ENCODE data around the gene KRT2. TPM values are rescaled to one million over a fixed set of nuclear protein-coding genes. Genes with fewer than 3 reads are reported as not detected.

KRT2 gene
- polyA plus RNA-seq, 3 donors, result not detected

DNA sequence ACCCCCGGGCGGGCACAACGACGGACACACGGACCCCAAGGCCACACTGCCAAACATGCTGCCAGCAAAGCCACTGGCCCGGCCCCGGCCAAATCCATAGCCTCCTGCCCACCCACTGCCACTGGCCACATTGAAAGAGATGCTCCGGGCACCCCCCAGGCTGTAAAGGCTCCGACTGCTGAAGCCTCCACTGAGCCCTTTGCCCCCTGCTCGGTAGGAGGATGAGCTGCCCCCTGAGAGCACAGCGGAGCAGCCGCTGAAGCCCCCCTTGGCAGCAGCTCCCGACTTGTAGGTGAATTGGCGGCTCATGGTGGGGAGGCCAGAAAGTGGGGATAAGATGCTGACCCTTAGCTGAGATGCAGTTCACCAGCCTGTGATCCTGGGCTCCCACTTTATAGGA, 33.8 kb downstream of the KRT2 start, which contains the start of gene KRT73:
KRT73 (minus strand) TSS at position 344 of the 400 bp plus-strand sequence; CDS start at position 309, 35 bp downstream.
- DNase-seq (ENCODE audit: low read depth in 3 of 3, low spot score in 2 of 3), result no peak

DNA sequence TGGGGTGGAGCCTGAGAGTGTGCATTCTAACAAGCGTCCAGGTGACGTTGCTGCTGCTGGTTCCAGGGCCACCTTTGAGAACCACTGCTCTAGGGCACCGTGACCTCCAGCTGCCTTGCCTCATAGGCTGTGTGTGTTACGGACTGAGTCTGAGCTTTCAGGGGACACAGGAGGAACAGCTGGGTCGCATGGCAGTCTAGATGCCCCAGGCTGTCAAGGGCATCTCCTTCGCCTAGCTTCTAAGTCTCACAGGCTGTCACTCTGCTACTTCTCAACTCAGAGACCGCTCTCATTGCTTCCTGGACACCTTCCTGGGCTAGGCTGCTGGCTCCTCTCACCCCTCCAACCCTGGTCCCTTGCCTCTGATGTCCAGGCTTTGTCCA, 34.6 kb downstream of the KRT2 start:
- no peak for DNase-seq (ENCODE audit: low read depth in 3 of 3, low spot score in 2 of 3)

- DNase-seq (ENCODE audit: low read depth in 3 of 3, low spot score in 2 of 3), result no peak
These were observed 35.2 kb downstream of the KRT2 start for GRCh38 chr12:52616680-52617402.

DNA sequence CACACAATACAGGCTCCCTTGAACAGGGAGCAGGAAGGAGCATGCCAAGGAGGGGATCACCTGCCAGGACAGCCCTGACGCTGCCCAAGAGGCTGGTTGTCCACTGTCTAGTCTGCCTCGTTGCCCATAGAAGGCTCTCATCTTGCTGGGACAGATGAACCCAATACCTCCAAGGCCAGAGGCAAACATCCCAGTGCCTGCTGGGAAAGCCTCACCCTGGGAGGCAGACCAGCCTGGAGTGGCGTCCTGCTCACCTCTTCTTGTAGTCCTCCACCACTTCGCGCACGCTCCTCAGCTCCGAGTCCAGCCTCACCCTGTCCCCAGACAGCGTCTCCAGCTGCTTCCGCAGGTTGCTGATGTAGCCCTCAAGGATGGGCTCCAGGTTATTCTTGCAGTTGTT, 36.1 kb downstream of the KRT2 start:
- DNase-seq (ENCODE audit: low read depth in 3 of 3, low spot score in 2 of 3), result no peak

DNA sequence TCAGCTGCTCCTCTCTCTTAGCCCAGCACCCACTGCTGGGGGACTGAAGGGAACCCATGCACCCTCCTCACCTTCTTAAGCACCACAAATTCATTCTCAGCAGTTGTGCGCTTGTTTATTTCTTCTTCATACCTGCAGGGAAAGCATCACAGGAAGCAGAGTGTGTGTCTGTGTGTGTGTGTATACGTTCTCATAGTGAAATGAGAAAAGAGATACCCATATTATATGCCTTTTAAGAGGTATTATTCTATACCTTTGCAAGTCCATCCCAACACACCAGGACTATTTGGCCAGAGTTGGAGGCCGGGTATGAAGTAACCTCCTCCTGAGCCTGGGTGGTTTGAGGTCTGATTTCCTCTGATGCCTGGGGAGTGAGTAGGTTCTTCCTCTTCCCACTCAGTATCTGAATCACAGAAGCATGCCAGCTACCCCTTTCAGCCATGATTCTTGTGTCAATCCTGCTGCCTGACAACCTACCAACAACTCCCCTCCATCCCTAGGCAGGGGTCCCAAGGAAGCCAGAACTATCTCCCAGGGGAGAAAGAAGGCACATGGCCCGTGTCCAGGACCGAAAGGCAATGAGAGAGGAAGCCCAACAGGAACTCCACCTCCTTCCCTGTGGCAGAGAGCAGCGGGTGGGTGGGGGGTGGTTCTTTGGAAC, 36.7 kb downstream of the KRT2 start:
- DNase-seq (ENCODE audit: low read depth in 3 of 3, low spot score in 2 of 3), result no peak

DNA sequence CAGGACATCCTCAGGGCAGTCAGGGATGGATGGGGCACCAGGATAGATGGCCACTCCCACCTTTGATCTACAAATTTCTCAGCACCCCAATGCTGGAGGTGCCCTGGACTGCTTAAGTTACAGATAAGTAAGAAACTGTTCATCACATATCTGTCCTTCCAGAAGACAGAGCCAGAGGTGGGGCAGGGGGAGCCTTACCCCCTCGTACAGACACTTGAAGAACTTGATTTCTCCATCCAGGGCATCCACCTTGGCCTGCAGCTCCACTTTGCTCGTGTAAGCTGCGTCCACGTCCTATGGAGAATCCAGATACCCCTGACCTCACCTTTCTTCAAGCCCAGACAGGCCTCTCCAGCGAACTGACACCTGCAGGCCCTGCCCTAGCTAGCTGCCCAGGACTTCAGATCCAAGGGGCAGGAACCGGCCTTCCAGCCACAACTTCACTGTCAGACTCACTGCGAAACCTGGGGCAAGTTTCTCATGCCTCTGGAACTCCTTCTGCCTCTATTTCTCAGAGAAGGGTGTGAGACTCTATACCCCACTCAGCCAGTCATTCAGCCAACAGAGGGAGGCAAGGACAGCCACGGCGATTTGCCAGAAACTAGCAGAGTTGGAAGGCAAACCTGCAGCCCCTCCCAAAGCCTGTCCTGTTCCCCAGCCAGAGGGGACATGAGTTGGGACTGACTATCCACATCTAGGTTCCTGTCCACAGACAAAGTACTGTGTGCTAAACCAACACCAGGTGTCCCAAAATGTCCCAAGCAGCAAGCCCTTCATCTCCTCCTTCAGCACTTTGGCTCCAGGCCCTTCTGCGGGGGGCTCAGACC, 37.4 kb downstream of the KRT2 start:
- no peak for DNase-seq (ENCODE audit: low read depth in 3 of 3, low spot score in 2 of 3)

GRCh38 chr12:52613384-52614030, 38.5 kb downstream of the KRT2 start:
- DNase-seq (ENCODE audit: low read depth in 3 of 3, low spot score in 2 of 3), result no peak

- DNase-seq (ENCODE audit: low read depth in 3 of 3, low spot score in 2 of 3), result no peak
These were observed 39.3 kb downstream of the KRT2 start for GRCh38 chr12:52612431-52613383.

DNA sequence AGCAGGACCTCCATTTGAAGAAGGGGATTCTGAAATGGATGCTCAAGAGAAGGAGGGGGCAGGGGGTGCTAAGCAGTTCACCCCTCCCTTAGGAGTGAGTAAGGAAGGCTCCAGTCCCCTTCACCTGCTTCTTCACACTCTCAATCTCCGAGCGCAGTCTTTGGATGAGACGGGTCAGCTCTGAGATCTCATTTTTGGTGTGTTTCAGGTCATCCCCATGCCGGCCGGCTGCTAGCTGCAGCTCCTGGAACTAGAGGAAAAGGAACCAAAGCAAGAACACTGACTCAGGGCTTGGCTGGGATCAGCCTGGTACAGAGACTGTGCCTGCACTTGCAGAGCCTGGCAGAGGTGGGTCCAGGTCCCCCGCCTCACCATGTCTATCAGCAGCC, 40.9 kb downstream of the KRT2 start:
- DNase-seq (ENCODE audit: low read depth in 3 of 3, low spot score in 2 of 3), result no peak

DNA sequence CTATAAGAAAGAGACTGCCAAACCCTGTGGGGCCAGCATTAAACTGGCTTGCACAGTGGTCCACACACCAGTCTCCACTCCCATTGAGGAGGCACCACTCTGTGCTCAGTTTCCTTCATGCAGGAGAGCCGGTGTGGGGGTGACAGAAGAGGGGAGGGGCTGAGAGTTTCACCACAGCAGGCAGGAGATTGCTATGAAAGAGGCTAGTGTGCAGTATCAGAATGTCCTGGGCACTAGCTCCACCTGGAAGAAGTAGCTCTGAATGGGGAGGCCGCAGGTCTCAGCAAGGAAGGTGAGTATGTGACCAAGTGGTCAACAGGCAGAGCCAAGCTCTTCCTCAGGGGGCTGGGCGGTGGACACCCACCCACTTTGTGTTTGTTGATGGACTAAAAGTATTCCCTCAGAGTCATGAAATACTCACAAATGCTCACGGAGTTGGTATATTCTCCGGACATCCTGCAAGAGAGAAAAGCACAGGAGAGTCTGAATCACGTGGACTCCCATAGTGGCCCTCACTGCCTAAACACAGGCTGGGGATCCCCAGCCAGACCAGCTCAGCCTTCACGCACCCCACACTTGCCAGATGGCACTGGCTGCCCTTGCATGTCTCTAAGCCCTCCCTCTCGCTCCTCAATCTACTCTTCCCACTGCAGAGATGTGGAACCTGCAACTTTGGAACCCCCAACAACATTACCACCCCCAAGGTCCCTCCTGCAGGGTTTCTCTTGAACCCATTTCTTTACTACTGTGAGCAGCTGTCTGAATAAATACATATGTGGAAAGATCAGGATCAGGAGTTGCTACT, 43.0 kb downstream of the KRT2 start:
- DNase-seq (ENCODE audit: low read depth in 3 of 3, low spot score in 2 of 3), result no peak

DNA sequence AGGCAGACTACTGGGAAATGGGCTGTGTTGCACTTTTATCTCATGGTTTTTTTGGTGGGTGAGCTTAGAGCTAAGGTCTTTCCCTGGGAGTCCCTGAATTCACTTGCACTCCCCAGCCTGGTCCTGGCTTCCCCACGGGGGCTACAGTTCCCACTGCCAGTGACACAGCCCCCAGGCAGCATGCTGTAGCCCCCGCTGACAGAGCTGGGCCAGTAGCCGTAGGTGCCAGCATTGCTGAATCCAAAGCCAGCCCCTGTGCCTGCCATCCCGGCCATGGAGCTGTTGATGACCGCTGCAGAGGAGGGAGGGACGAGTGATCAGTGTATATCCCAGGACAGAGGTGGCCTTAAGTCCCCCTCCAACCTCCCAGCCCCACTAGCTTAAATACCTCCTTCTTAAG, 43.9 kb downstream of the KRT2 start:
- DNase-seq (ENCODE audit: low read depth in 3 of 3, low spot score in 2 of 3), result no peak

DNA sequence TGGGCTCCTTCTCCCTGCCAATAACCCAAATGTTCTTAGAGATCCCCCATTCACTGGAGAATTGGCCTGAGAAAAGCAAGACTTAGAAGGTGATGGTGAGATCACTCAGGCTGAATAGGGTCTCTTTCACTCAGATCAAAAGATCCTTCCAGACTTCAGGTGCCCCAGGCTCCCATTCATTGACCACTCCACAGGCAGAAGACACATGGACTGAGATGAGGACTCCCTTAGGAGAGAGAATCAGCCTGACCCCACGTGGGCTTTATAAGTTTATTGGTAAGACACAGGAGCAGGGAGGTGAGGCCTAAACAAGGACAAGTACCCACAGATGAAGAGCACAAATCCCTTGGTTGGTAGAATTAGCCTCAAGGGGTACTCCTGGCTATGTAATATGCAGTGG, 44.7 kb downstream of the KRT2 start:
- DNase-seq (ENCODE audit: low read depth in 3 of 3, low spot score in 2 of 3), result no peak

DNA sequence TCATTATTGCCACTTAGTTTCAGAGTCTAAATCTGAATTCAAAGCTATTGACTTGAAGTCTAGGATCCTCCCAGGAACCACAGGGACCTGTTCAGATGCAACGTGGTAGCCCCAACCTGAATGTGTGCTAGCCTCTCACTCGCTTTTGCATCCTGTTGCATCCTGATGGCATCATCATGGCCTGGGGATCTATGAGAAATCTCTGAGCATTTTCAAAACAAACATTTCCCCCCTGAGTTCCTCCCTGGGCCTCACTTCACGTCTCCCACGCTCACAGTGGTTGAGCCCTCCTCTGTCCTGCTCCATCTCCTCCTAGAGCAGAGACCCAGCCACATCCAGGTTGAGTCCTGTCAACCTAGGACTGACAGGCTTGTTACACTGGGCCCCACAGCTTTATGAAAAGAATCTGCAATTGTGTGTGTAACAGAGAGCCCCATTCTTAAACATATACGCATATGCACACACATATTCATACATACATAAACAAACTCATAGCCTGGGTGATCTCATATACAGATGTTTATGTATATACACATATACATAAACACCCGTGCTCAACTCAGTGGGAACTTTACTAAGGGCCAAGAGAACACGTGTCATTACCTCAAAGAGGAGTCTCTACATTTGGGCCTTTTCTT, 45.3 kb downstream of the KRT2 start:
- no peak for DNase-seq (ENCODE audit: low read depth in 3 of 3, low spot score in 2 of 3)

DNA sequence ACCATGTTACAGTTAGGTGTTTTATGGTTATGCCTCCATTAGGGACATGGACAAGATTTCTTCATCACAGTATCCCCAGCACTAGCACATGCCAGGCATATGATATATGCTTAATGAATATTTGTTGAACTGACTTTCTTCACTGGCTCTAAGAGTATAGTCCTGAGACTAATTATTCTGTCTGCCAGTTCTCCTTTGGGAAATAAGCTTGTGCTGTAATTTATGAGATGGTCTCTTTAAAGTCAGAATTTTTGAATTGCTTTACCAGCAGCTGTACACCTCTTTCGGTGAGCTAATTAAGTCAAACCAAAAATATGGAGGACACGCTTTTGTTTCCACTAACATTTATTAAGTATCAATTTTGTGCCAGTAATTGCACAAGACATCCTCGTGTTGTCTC, 45.9 kb downstream of the KRT2 start:
- no peak for DNase-seq (ENCODE audit: low read depth in 3 of 3, low spot score in 2 of 3)

GRCh38 chr12:52605542-52605941, 46.5 kb downstream of the KRT2 start:
- DNase-seq (ENCODE audit: low read depth in 3 of 3, low spot score in 2 of 3), result no peak

GRCh38 chr12:52604859-52605258, 47.2 kb downstream of the KRT2 start:
- no peak for DNase-seq (ENCODE audit: low read depth in 3 of 3, low spot score in 2 of 3)

- no peak for DNase-seq (ENCODE audit: low read depth in 3 of 3, low spot score in 2 of 3)
These were observed 48.7 kb downstream of the KRT2 start for GRCh38 chr12:52603314-52603713.

DNA sequence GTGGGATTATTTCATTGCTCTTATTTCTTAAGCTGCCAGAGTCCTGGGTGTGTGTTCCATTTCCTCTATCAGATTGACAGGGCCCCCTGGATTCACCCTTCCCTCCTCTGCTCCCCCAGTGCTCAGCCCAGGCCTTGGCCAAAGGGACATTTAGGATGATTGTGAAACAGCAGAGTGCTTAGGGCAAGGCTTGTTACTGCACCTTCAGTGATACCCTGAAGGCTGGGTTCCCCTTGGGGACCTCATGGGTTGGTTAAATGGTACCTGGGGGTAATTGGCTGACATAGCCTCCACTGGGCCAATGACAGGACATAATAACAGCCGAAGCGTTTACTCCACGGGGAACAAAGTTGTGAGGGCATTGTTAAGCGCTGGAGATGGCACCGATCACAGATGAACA, 49.5 kb downstream of the KRT2 start:
- no peak for DNase-seq (ENCODE audit: low read depth in 3 of 3, low spot score in 2 of 3)

DNA sequence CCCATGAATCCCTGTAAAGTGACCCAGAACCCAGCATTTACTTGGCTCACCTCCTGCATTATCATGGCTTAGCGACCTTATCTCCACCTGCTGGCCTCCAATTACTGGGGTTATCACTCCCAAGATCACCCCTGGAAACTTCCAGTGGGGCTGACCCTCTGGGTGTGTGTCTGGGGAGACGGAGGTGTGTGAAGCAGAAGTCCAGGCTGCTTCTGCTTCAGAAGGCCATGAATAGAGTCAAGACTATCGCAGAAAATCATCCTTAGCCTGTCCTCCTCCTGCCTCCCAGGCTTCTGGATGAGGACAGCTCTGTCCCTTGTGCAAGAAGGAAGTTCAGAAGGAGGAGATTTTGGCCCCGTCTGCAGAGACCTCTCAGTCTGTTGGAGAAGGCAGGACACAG, 50.3 kb downstream of the KRT2 start:
- no peak for DNase-seq (ENCODE audit: low read depth in 3 of 3, low spot score in 2 of 3)
